Fibroblast of skin of scalp (primary cell): ENCODE data around the gene IL33.

Experiments used
- DNase-seq: peaks from one replicate; pipeline ENCODE4 v3.0.0-alpha.2; 2013

Gene IL33

GRCh38 chr9:6218099-6218502, 2.5 kb downstream of the IL33 start:
- DNase-seq, result no peak

GRCh38 chr9:6219040-6219439, 3.4 kb downstream of the IL33 start:
- no peak for DNase-seq

- DNase-seq, result no peak
These were observed 4.4 kb downstream of the IL33 start for GRCh38 chr9:6219981-6220380.

GRCh38 chr9:6224393-6225154, 9.0 kb downstream of the IL33 start:
- no peak for DNase-seq

GRCh38 chr9:6226696-6227095, 11.1 kb downstream of the IL33 start:
- DNase-seq, result peak; percentile 15

GRCh38 chr9:6229186-6229585, 13.6 kb downstream of the IL33 start:
- DNase-seq, result no peak

- DNase-seq, result no peak
These were observed 14.0 kb downstream of the IL33 start for GRCh38 chr9:6229619-6230018.

- peak; percentile 6 for DNase-seq
These were observed 14.6 kb downstream of the IL33 start for GRCh38 chr9:6230037-6230780.

GRCh38 chr9:6232336-6232945, 16.8 kb downstream of the IL33 start:
- DNase-seq, result no peak

GRCh38 chr9:6234014-6234413, 18.4 kb downstream of the IL33 start:
- no peak for DNase-seq

GRCh38 chr9:6237267-6237666, 21.7 kb downstream of the IL33 start:
- DNase-seq, result no peak

- peak; percentile 49 for DNase-seq
These were observed 23.4 kb downstream of the IL33 start for GRCh38 chr9:6239048-6239461.

- no peak for DNase-seq
These were observed 24.1 kb downstream of the IL33 start for GRCh38 chr9:6239694-6240093.

GRCh38 chr9:6243746-6244145, 28.1 kb downstream of the IL33 start:
- peak; percentile 11 for DNase-seq

GRCh38 chr9:6247266-6247665, 31.7 kb downstream of the IL33 start:
- DNase-seq, result no peak

GRCh38 chr9:6268826-6269397, 53.3 kb downstream of the IL33 start:
- no peak for DNase-seq

GRCh38 chr9:6270896-6271295, 55.3 kb downstream of the IL33 start:
- DNase-seq, result no peak

GRCh38 chr9:6271508-6272228, 56.1 kb downstream of the IL33 start:
- DNase-seq, result no peak

GRCh38 chr9:6272229-6272598, 56.6 kb downstream of the IL33 start:
- peak; percentile 0 for DNase-seq

GRCh38 chr9:6277417-6277816, 61.8 kb downstream of the IL33 start:
- DNase-seq, result no peak

- no peak for DNase-seq
These were observed 86.3 kb downstream of the IL33 start for GRCh38 chr9:6301858-6302257.

- no peak for DNase-seq
These were observed 86.8 kb downstream of the IL33 start for GRCh38 chr9:6302417-6302816.

GRCh38 chr9:6304232-6304631, 88.6 kb downstream of the IL33 start:
- no peak for DNase-seq
